Measurements from ENCODE around the gene CUX1. TPM values are rescaled to one million over a fixed set of nuclear protein-coding genes. Genes with fewer than 3 reads are reported as not detected.
"Not testable (repeated sequence)": the region's sequence is repeated elsewhere in the genome, so short reads cannot be mapped to it uniquely, and the experiment has no call there.

The CUX1 gene
- total and polyA plus RNA-seq, 2 of the 13 experiments (the other 11 are each of a cell fraction or from before 2014, with no cell fraction given) = 13.7 to 14.9 TPM

GRCh38 chr7:101820703-101821102, 3.3 kb downstream of the CUX1 start:
- Histone ChIP-seq H3K27me3 (ENCODE audit: control insufficient read depth in 1 of 2, insufficient read depth in 2 of 2, low read length in 2 of 2) (no peaks in the 10 kb centered on the region), H3K36me3 (replicated peaks in 1 of 2; ENCODE audit: control insufficient read depth in 1 of 2, insufficient read depth in 2 of 2, low read length in 2 of 2) (peaks cover 2 to 5% of the 10 kb centered on the region in 2 experiments; a peak in 2 of 5 replicates), H3K4me3 (replicated peaks in 1 of 3; ENCODE audit: insufficient read depth in 1 of 3, low read depth in 2 of 3, low read length in 3 of 3) (no peak overlapping the region), H3K4me2 (ENCODE audit: low read depth, low read length) (no peak overlapping the region), H2AFZ (ENCODE audit: low read length) (no peak overlapping the region), H3K79me2 (ENCODE audit: insufficient read depth, low read length) (peaks cover 75% of the 10 kb centered on the region), H3K4me1 (ENCODE audit: insufficient read depth, low read length) (peaks cover 38% of the 10 kb centered on the region), H3K27ac (ENCODE audit: extremely low read length, insufficient read depth, low read length) (no peak overlapping the region), H3K9ac (ENCODE audit: insufficient read depth, low read depth, low read length) (no peak overlapping the region), H4K20me1 (ENCODE audit: insufficient read depth, low read length) (peaks cover 37% of the 10 kb centered on the region), H3K9me3 (ENCODE audit: low read length) (no peaks in the 10 kb centered on the region)
- intact Hi-C loops (cut with micrococcal nuclease; ENCODE audit: unreplicated experiment) (no loop called here), in situ Hi-C loops (cut with HindIII; ENCODE audit: extremely low pct_ligation_motif_present, low pct_unique_long_range_greater_than_20kb) (no loop called here)
- ChIA-PET CTCF (ENCODE audit: low intra/inter-chr PET ratio, low total read pairs) (no interaction called here), POLR2A (no interaction called here)
- FAIRE-seq (no peak), ATAC-seq (no peak), DNase-seq (ENCODE audit: low spot score) (no peak)
- no TSS peak for BruUV-seq (replicated peaks)
- TF ChIP-seq TEAD2 (CRISPR knock-in tag; IDR thresholded peaks at IDR 0.05) = no peak
- TF ChIP-seq THYN1 (CRISPR knock-in tag; IDR thresholded peaks at IDR 0.05; ENCODE audit: borderline replicate concordance, low read depth) = no peak
- no peak for TF ChIP-seq TARDBP (CRISPR knock-in tag; IDR thresholded peaks at IDR 0.05)
- TF ChIP-seq, protein P1, sequence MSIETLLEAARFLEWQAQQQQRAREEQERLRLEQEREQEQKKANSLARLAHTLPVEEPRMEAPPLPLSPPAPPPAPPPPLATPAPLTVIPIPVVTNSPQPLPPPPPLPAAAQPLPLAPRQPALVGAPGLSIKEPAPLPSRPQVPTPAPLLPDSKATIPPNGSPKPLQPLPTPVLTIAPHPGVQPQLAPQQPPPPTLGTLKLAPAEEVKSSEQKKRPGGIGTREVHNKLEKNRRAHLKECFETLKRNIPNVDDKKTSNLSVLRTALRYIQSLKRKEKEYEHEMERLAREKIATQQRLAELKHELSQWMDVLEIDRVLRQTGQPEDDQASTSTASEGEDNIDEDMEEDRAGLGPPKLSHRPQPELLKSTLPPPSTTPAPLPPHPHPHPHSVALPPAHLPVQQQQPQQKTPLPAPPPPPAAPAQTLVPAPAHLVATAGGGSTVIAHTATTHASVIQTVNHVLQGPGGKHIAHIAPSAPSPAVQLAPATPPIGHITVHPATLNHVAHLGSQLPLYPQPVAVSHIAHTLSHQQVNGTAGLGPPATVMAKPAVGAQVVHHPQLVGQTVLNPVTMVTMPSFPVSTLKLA (IDR thresholded peaks at IDR 0.05) = no peak
- WGBS (ENCODE audit: low lambda C conversion rate) = 90% methylated on average over 8 of the region's 8 CpGs

GRCh38 chr7:101822632-101823031, 5.2 kb downstream of the CUX1 start:
- H2AFZ ChIP-seq (ENCODE audit: low read length); ATAC-seq; intact Hi-C loops (cut with micrococcal nuclease; ENCODE audit: unreplicated experiment); POLR2A ChIA-PET; BruUV-seq (replicated peaks); CTCF ChIA-PET (ENCODE audit: low intra/inter-chr PET ratio, low total read pairs); DNase-seq (ENCODE audit: low spot score); H3K9me3 ChIP-seq (ENCODE audit: low read length); H3K4me3 ChIP-seq (replicated peaks in 1 of 3; ENCODE audit: insufficient read depth in 1 of 3, low read depth in 2 of 3, low read length in 3 of 3); H3K4me2 ChIP-seq (ENCODE audit: low read depth, low read length); in situ Hi-C loops (cut with HindIII; ENCODE audit: extremely low pct_ligation_motif_present, low pct_unique_long_range_greater_than_20kb); FAIRE-seq; H3K36me3 ChIP-seq (replicated peaks in 1 of 2; ENCODE audit: control insufficient read depth in 1 of 2, insufficient read depth in 2 of 2, low read length in 2 of 2); H3K27me3 ChIP-seq (ENCODE audit: control insufficient read depth in 1 of 2, insufficient read depth in 2 of 2, low read length in 2 of 2); H3K9ac ChIP-seq (ENCODE audit: insufficient read depth, low read depth, low read length); H3K27ac ChIP-seq (ENCODE audit: extremely low read length, insufficient read depth, low read length): not testable (repeated sequence)
- 98% methylated on average over 6 of the region's 6 CpGs for WGBS (ENCODE audit: low lambda C conversion rate)
- H3K79me2 ChIP-seq (ENCODE audit: insufficient read depth, low read length) = peaks cover 91% of the 10 kb centered on the region
- peaks cover 53% of the 10 kb centered on the region for H3K4me1 ChIP-seq (ENCODE audit: insufficient read depth, low read length)
- H4K20me1 ChIP-seq (ENCODE audit: insufficient read depth, low read length) = peaks cover 45% of the 10 kb centered on the region
